Stimulated activated CD4-positive, alpha-beta T cell treated with anti-CD3 and anti-CD28 coated beads, Interleukin-1b, Interleukin-23, amount 100 ng/mL, for 48 hours (primary cell): ENCODE results near the gene MBD5.

ENCODE experiments used
- DNase-seq: peaks from one replicate; pipeline ENCODE4 v3.0.0-alpha.2; 2020

MBD5 gene

DNA sequence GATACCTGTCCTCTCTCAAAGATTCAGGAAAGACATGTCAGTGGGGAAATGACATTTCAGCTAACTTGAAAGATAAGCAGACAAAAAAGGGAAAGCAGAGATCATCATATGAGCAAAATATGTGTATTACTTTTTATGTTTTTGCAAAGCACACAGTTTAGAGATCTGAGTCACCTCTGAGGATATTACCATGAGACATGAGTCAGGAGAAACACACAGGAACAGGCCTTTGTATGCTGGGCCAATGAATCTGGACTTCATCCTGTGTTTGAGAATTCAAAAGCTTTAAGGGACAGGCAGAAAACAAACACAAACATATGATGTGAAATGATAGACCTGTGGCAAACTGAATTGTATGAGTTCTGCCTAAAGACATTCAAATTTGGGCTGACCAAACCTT lies 317.6 kb downstream of the MBD5 start:
- no peak for DNase-seq

DNA sequence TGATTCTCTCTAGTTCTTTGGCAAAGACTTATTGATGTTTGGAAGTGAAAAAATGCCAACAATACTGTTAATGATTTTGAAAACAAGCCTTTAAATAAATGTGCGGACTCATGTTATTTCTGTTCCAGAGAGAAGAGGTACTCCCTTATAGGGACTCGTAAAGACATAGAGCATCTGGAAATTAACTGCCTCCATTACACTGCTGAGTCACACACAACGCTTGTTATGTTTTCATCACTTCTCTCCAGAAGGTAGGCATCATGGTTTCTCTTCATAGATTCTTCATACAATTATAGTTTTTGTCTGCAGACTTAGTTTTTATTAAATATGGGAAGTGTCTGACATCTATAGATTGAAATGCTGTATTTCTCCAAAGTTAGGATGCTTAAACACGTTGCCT lies 321.2 kb downstream of the MBD5 start:
- DNase-seq, result no peak

DNA sequence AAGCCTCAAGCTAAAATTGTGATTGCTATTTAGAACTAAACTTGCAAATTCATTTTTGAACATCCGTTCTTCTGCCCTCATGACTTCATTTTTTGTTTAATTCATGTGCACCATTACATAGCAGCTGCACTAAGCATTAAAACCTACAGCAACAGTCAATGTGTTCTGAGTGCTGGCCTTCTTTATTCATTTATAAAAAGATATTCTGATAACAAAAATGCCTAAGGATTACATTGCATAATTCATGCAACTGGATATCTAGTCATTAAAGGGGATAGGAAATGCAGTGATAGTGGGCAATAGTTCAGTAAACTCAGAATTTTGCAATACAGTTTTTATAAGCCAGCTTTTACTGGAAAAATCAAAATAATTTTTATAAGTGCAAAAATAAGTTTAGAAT lies 329.3 kb downstream of the MBD5 start:
- no peak for DNase-seq

- no peak for DNase-seq
Measured at GRCh38 chr2:148351437-148352143, 330.7 kb downstream of the MBD5 start.

- DNase-seq, result no peak
Measured at GRCh38 chr2:148358375-148358774, 337.5 kb downstream of the MBD5 start.

DNA sequence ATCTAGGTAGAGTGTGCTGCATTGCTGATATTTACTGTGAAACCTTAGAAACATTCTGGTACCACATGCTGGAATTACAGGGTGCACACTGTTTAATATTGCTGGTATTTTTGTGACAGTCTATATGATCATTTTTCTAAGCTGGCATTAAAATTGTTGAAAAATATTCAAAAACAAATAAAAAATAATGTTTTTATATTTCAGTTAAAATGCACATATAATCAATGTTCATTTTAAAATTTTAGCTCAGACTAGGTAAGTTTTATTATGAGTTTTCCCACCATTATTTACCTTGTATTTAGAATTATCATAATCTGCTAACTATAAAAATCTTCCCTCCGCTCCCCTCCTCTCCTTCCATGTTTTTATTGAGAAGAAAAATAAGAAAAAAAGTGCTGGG lies 339.8 kb downstream of the MBD5 start:
- no peak for DNase-seq

DNA sequence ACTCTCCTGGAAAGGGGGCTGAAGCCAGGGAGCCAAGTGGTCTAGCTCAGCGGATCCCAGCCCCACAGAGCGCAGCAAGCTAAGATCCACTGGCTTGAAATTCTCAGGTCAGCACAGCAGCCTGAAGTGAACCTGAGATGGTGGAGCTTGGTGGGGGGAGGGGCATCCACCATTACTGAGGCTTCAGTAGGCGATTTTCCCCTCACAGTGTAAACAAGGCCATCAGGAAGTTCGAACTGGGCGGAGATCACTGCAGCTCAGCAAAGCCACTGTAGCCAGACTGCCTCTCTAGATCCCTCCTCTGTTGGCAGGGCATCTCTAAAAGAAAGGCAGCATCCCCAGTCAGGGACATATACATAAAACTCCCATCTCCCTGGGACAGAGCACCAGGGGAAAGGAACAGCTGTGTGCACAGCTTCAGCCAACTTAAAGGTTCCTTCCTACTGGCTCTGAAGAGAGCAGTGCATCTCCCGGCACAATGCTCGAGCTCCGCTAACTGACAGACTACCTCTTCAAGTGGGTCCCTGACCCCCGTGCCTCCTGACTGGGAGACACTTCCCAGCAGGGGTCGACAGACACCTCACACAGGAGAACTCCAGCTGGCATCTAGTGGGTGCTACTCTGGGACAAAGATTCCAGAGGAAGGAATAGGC lies 341.4 kb downstream of the MBD5 start:
- DNase-seq, result no peak

DNA sequence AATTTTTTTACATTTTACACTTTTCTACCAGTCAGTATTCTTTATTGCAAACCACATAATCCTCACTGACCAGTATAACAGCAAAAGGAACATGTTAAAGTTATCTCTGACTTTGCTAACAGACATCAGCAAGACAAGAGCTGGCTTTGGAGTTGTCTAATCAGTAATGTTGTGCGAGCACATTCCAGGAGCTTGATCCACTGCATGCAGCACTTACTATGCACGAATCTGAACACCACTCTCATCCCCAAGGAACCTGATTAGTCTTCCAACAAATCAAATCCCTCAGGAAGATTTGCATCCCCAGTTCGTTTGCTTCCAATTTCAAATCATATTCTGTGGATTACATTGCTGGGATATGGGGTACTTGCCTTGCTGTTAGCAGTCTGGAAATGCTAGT lies 354.3 kb downstream of the MBD5 start:
- no peak for DNase-seq

DNA sequence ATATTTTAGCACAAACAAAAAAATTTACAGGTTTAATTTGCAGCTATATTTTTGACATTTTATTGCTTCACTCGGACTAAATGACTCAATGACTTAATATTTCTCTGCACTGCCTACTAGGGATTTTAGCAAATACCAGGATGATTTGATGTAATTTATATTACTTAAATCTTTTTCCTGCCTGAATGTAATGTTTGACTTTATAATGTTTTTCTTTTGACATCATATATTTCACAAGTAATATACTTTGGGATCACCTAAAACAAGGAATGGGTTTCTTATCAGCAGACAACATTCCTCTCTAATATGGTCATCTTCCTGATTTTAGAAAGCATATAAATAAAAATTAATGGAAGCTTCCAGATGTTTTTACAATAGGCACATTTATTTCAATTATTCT lies 370.4 kb downstream of the MBD5 start:
- DNase-seq, result no peak

GRCh38 chr2:148402786-148403185 lies 381.9 kb downstream of the MBD5 start:
- no peak for DNase-seq

DNA sequence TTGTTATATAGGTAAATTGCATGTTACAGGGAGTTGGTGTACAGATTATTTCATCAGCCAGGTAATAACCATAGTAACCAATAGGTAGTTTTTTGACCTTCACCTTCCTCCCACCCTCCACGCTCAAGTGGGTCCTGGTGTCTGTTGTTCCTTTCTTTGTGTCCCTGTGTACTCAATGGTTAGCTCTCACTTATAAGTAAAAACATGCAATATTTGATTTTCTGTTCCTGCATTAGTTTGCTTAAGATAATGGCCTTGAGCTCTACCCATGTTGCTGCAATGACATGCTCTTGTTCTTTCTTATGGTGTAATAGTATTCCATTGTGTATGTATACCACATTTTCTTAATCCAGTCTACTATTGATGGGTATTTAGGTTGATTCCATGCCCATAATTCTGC lies 390.0 kb downstream of the MBD5 start:
- no peak for DNase-seq

DNA sequence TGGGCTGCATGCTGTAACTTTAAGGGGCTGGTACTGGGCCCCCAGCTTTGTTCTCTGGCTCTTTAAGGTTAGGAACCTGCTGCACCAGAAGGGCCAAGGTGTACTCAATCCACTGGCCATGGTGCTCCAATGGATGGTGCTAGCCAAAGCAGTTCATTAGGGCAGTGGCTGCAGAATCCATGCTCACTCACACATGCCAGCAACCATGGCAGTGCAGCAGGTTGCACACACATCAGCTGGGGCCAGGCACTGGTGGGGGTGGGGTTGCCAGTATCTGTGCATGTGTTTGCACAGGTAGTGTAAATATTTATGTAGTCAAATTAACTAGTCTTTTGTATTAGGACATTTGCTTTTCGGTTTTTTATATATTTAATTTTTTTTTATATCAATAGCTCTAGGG lies 395.4 kb downstream of the MBD5 start:
- DNase-seq, result no peak

DNA sequence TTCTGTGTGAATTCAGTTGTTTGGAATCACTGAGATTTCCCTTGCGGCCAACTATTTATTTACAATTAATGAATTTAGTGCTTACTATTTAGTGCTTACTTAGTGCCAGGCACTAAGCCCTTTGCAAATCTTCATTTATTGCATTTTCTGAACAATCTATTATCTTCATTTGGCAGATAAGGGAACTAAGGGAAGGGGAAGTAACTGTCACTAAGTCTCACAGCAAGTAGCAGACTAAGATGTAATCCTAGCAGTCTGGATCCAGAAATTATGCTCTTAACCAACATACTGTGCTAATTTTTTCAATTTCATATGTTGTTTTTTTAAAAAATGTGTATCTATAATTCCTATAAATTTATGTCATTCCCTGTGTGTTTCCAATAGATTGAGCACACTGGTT lies 409.2 kb downstream of the MBD5 start:
- no peak for DNase-seq

- no peak for DNase-seq
Measured at GRCh38 chr2:148447877-148448276, 427.0 kb downstream of the MBD5 start.

- DNase-seq, result no peak
Measured at GRCh38 chr2:148450531-148450930, 429.6 kb downstream of the MBD5 start.

GRCh38 chr2:148451046-148451445 lies 430.2 kb downstream of the MBD5 start:
- no peak for DNase-seq

GRCh38 chr2:148455791-148456190 lies 434.9 kb downstream of the MBD5 start:
- no peak for DNase-seq

DNA sequence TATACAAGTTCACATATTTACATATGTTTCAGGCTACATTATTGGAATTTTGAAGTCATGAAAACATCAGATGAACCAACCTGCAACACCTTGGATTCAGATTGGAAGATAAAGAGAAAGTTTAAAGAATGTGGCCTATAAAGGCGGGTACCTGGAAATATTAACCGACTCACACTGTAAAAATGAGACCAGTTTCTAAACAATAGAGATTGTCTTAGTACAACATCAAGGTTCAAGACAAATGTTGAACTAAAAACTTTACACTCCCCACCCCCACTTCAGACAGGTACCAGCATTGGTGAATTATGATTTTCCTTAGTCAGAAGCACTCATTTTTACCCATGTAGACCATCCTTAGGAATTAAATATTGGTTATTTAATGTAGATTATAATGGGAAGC lies 437.3 kb downstream of the MBD5 start:
- no peak for DNase-seq

DNA sequence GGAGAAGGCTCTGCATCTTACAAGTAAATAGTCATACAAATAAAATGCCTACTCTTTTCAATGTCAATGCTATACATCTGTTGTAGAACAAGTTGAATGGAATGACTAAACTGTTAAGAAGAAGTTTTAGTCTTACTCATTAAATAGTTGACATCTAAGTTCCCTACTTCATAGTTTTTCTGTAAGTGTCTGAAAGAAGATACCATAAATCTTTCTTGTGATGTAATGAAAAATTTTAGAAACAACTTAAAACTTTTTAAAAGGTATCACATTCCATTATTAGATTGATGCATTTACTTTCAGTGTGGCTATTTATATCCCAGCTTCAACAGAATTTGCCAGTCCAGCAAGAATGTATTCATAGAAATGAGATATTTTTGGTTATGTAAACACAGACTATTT lies 438.5 kb downstream of the MBD5 start:
- no peak for DNase-seq

DNA sequence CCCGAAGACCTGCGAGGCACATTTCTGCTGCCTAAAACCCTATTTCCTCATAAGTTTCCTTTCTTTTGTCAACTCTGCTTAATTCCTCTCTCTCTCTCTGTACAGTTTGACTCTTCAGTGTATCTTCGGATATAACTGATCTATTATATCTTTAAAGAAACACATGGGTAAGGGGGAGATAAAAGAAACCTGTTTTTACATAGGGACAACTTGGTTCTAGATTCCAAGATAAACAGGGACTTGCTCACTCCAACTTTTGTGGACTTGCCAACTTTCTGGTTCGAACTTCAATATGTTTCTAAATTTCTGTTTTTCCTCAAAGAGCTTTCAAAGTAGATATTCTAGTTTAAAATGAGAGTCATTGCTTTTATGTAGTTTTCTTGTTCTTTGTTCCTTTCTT lies 441.0 kb downstream of the MBD5 start:
- DNase-seq, result no peak

DNA sequence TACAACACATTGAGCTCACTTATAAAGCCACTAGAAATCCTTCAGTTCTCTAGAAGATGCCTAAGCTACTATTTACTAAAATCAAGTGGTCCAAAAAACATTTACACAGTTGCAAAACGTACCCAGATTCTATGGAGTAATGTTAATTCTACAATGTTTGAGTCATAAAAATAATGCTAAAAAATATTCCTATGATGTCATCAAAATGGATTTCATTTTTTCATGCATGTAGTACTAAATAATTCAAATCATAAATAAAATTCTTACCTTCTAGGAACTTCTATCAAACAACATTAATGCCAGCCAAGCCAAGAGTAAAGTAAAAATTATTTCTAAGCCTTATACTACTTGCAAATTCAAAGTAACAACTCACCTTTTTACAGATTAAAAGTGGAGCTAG lies 454.7 kb downstream of the MBD5 start:
- DNase-seq, result no peak

DNA sequence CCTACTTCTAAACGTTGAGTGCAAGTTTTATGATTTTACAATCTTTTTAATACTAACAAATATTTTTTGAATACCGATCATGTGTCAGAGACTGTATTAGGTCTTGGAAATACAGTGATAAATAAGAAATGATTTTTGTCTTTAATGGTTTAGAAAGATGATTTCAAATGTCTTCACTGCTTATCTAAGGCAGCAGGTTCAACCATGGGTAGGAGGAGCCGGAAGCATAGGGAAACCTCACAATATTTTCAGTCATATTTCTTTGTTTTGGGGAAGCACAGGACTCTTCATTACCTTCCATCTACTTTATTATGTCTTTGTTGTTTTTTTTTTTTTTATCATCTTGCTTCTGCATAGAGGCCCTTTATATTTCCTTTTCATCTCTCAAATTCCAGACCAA lies 458.5 kb downstream of the MBD5 start:
- DNase-seq, result no peak

DNA sequence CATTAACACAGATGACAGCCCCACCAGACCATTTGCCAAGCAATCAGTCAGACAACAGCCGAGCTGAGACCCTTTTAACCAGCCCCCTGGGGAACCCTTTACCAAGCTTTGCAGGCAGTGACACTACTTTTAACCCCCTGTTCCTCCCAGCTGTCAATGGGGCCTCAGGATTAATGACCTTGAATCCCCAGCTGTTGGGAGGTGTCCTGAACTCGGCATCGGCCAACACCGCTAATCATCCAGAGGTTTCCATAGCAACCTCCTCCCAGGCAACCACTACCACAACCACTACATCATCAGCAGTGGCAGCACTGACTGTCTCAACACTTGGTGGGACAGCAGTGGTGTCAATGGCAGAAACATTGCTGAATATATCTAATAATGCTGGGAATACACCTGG lies 462.8 kb downstream of the MBD5 start:
- no peak for DNase-seq

DNA sequence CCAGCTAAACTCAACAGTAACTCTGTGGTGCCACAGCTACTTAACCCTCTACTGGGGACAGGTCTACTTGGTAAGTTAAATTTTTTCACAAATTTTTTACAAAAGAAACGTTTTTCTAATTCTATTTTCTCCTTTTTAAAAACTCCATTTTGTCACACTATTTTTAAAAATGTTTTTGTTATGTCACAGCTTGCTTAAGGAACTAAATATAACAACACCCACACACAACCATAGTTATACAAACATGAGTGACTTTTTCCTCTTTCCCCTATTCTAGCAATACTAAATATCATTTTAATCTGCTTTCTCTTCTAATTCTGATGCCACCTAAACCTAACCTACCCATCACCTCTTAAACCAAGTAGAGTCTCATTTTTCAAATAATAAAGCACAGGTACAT lies 463.2 kb downstream of the MBD5 start:
- no peak for DNase-seq

DNA sequence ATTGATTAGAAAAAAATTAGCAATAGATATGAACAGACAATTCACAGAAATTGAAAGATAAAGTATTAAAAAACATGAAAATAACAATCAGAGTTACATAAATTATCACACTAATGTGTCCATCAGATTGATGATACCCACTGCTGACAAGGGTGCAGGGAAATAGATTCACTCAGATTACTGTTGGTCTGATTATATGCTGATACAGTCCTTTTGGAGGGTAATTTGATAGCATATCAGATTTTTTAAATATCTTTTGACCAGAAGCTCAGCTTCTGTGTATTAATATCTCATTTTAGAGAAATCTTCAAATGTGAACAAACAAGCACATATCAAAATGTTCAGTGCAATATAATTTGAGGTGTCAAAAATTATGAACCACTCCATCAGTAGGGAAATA lies 465.8 kb downstream of the MBD5 start:
- no peak for DNase-seq
